ENCODE measurements around the gene MOB3A. TPM values are rescaled to one million over a fixed set of nuclear protein-coding genes. Genes with fewer than 3 reads are reported as not detected.
A peak's percentile ranks its signal among the peaks of the same experiment; 100 is the strongest.

MOB3A gene
- total and polyA plus RNA-seq, 4 donors = 3.4 to 8.7 (median 6.5) TPM

- Histone ChIP-seq H3K4me3 (ENCODE audit: low read depth in 1 of 3, low read length in 3 of 3) (no peak overlapping the region), H3K27me3 (ENCODE audit: control insufficient read depth in 4 of 4, insufficient read depth in 4 of 4, low read length in 3 of 4) (no peaks in the 10 kb centered on the region), H3K4me1 (ENCODE audit: control insufficient read depth in 4 of 4, insufficient read depth in 4 of 4, low read length in 3 of 4) (peaks cover 6 to 32% (median 20%) of the 10 kb centered on the region in 4 donors), H3K27ac (ENCODE audit: low read depth in 1 of 2, low read length in 2 of 2) (no peak overlapping the region), H3K36me3 (ENCODE audit: control insufficient read depth in 4 of 4, insufficient read depth in 3 of 4, low read depth in 1 of 4, low read length in 3 of 4) (no peaks in the 10 kb centered on the region), H3K9ac (ENCODE audit: low read depth in 1 of 2, low read length in 2 of 2) (no peak overlapping the region), H3K9me3 (ENCODE audit: control insufficient read depth in 4 of 4, low read length in 3 of 4) (no peaks in the 10 kb centered on the region)
- TF ChIP-seq TAF1 (conservative IDR thresholded peaks at IDR 0.05) = no peak
- TF ChIP-seq SP1 (IDR thresholded peaks at IDR 0.05) = no peak
- TF ChIP-seq FOXA1 (IDR thresholded peaks at IDR 0.05) = no peak
- TF ChIP-seq HNF4G (IDR thresholded peaks at IDR 0.05) = no peak
- no peak for TF ChIP-seq NR2F2 (IDR thresholded peaks at IDR 0.05)
- TF ChIP-seq FOXA2 (IDR thresholded peaks at IDR 0.05) = no peak
- no peak for TF ChIP-seq RXRA (IDR thresholded peaks at IDR 0.05)
- DNase-seq (ENCODE audit: low spot score) = no peak
- WGBS = 89% methylated on average over 8 of the region's 8 CpGs
Observed at GRCh38 chr19:2063824-2064223, 32.3 kb downstream of the MOB3A start.

GRCh38 chr19:2062770-2063169, 33.4 kb downstream of the MOB3A start:
- DNase-seq (ENCODE audit: low spot score) = no peak
- Histone ChIP-seq H3K27ac (ENCODE audit: low read depth in 1 of 2, low read length in 2 of 2) (no peak overlapping the region), H3K9me3 (ENCODE audit: control insufficient read depth in 4 of 4, low read length in 3 of 4) (no peaks in the 10 kb centered on the region), H3K27me3 (ENCODE audit: control insufficient read depth in 4 of 4, insufficient read depth in 4 of 4, low read length in 3 of 4) (no peaks in the 10 kb centered on the region), H3K4me1 (ENCODE audit: control insufficient read depth in 4 of 4, insufficient read depth in 4 of 4, low read length in 3 of 4) (peaks cover 6 to 35% (median 21%) of the 10 kb centered on the region in 4 donors), H3K36me3 (ENCODE audit: control insufficient read depth in 4 of 4, insufficient read depth in 3 of 4, low read depth in 1 of 4, low read length in 3 of 4) (no peaks in the 10 kb centered on the region), H3K4me3 (ENCODE audit: low read depth in 1 of 3, low read length in 3 of 3) (no peak overlapping the region), H3K9ac (ENCODE audit: low read depth in 1 of 2, low read length in 2 of 2) (no peak overlapping the region)
- WGBS = 94% methylated on average over 9 of the region's 9 CpGs
- TF ChIP-seq, protein P1, sequence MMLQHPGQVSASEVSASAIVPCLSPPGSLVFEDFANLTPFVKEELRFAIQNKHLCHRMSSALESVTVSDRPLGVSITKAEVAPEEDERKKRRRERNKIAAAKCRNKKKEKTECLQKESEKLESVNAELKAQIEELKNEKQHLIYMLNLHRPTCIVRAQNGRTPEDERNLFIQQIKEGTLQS (IDR thresholded peaks at IDR 0.05) = no peak
- TF ChIP-seq SP1 (IDR thresholded peaks at IDR 0.05) = no peak
- TF ChIP-seq HNF4G (IDR thresholded peaks at IDR 0.05) = no peak
- no peak for TF ChIP-seq YY1 (IDR thresholded peaks at IDR 0.05)
- no peak for TF ChIP-seq HNF4A (conservative IDR thresholded peaks at IDR 0.05)
- TF ChIP-seq FOXA1 (IDR thresholded peaks at IDR 0.05) = no peak

- Histone ChIP-seq H3K4me3 (ENCODE audit: low read depth in 1 of 3, low read length in 3 of 3) (peak overlapping the region in 2 of 3 donors; percentile 61 to 74), H3K36me3 (ENCODE audit: control insufficient read depth in 4 of 4, insufficient read depth in 3 of 4, low read depth in 1 of 4, low read length in 3 of 4) (no peaks in the 10 kb centered on the region), H3K9ac (ENCODE audit: low read depth in 1 of 2, low read length in 2 of 2) (peak overlapping the region in 1 of 2 donors; percentile 50), H3K27ac (ENCODE audit: low read depth in 1 of 2, low read length in 2 of 2) (peak overlapping the region; percentile 84 to 89), H3K9me3 (ENCODE audit: control insufficient read depth in 4 of 4, low read length in 3 of 4) (no peaks in the 10 kb centered on the region), H3K4me1 (ENCODE audit: control insufficient read depth in 4 of 4, insufficient read depth in 4 of 4, low read length in 3 of 4) (peaks cover 6 to 35% (median 21%) of the 10 kb centered on the region in 4 donors), H3K27me3 (ENCODE audit: control insufficient read depth in 4 of 4, insufficient read depth in 4 of 4, low read length in 3 of 4) (no peaks in the 10 kb centered on the region)
- no peak for DNase-seq (ENCODE audit: low spot score)
- TF ChIP-seq SP1 (IDR thresholded peaks at IDR 0.05) (no peak), EGR1 (IDR thresholded peaks at IDR 0.05; ENCODE audit: low read depth in 2 of 2) (no peak), TAF1 (conservative IDR thresholded peaks at IDR 0.05) (no peak), HNF4G (IDR thresholded peaks at IDR 0.05) (no peak), GABPA (IDR thresholded peaks at IDR 0.05 in 1 of 2, conservative IDR thresholded peaks at IDR 0.05 in 1 of 2) (no peak), NR2F2 (IDR thresholded peaks at IDR 0.05) (no peak)
- TF ChIP-seq, protein P1 (IDR thresholded peaks at IDR 0.05) = no peak
- WGBS = 69% methylated on average over 10 of the region's 10 CpGs
Observed at GRCh38 chr19:2062389-2062729, 33.8 kb downstream of the MOB3A start.

DNA sequence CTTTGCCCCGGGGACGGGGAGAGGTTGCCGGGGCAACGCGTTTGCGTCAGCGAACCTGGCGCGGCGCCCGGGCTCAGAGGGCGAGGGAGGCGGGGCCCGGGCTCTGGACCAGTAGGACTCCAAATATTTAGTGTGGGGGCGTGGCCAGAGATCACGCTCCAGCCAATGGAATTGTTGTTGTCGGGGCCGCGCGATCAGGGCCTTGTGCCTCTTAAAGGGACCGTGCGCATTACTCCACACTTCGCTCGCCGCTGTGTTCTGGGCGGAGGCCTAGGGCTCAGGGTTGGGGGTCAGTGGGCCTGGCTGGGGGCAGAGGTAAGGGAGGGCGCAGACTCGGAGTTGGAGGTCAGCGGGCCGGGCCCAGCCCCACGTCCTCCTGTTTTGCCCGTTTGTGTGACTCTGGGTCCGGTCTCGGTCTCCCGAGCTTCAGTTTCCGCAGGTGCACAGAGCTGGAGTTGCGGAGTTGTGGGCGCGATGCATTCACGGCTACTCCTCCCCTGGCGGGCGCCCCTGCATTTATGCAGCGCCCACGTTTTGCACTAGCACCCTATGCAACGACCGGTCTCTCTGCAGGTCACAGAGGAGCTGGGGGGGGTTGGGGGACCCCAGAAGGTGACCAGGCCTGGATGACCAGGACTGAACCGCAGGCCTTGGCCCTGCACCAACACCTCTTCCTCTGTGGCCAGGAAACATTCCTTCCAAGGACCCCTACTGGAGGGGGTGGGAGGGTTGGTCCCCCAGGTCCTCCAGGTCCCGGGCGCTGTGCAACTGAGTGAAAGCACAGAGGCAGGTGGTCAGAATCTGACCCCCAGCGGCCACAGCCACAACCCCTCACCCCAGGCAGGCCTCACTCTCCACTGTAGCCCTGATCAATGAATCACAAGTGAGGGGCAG, 34.4 kb downstream of the MOB3A start:
- no peaks in the 10 kb centered on the region for H3K36me3 ChIP-seq (ENCODE audit: control insufficient read depth in 4 of 4, insufficient read depth in 3 of 4, low read depth in 1 of 4, low read length in 3 of 4)
- peak overlapping the region; percentile 73 to 78 (median 74) for H3K4me3 ChIP-seq (ENCODE audit: low read depth in 1 of 3, low read length in 3 of 3)
- 3% methylated on average over 50 of the region's 50 CpGs for WGBS
- H3K27me3 ChIP-seq (ENCODE audit: control insufficient read depth in 4 of 4, insufficient read depth in 4 of 4, low read length in 3 of 4) = no peaks in the 10 kb centered on the region
- peak; percentile 99 for DNase-seq (ENCODE audit: low spot score)
- H3K9me3 ChIP-seq (ENCODE audit: control insufficient read depth in 4 of 4, low read length in 3 of 4) = no peaks in the 10 kb centered on the region
- H3K4me1 ChIP-seq (ENCODE audit: control insufficient read depth in 4 of 4, insufficient read depth in 4 of 4, low read length in 3 of 4) = peaks cover 10 to 35% (median 22%) of the 10 kb centered on the region in 4 donors
- H3K9ac ChIP-seq (ENCODE audit: low read depth in 1 of 2, low read length in 2 of 2) = peak overlapping the region; percentile 50 to 79
- peak overlapping the region; percentile 89 to 99 for H3K27ac ChIP-seq (ENCODE audit: low read depth in 1 of 2, low read length in 2 of 2)
- TF ChIP-seq YY1 (IDR thresholded peaks at IDR 0.05) (no peak), HNF4G (IDR thresholded peaks at IDR 0.05) (no peak), HNF4A (conservative IDR thresholded peaks at IDR 0.05) (peak; percentile 17 to 63), RXRA (IDR thresholded peaks at IDR 0.05) (peak in 1 of 2 donors; percentile 38), JUND (IDR thresholded peaks at IDR 0.05) (no peak), ZBTB33 (IDR thresholded peaks at IDR 0.05) (no peak), SP1 (IDR thresholded peaks at IDR 0.05) (peak; percentile 75), EGR1 (IDR thresholded peaks at IDR 0.05; ENCODE audit: low read depth in 2 of 2) (no peak)
- TF ChIP-seq, protein P2, sequence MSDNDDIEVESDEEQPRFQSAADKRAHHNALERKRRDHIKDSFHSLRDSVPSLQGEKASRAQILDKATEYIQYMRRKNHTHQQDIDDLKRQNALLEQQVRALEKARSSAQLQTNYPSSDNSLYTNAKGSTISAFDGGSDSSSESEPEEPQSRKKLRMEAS (IDR thresholded peaks at IDR 0.05) = peak; percentile 91
- TF ChIP-seq, protein P1 (IDR thresholded peaks at IDR 0.05) = no peak
